NCI-H510A (cell line): ENCODE data around the gene LTBP1.

ENCODE experiments used
- DNase-seq: peaks from one replicate; lab custom pipeline; 2025; lab: John Stamatoyannopoulos, UW

LTBP1 gene

GRCh38 chr2:32932825-32933755 lies 13.7 kb upstream of the LTBP1 start:
- DNase-seq = no peak

- DNase-seq = no peak
These were observed 13.0 kb upstream of the LTBP1 start for GRCh38 chr2:32933756-32934095.

GRCh38 chr2:32937602-32938448 lies 8.9 kb upstream of the LTBP1 start:
- no peak for DNase-seq

- DNase-seq = no peak
These were observed 7.8 kb upstream of the LTBP1 start for GRCh38 chr2:32938934-32939333.

- no peak for DNase-seq
These were observed 6.3 kb upstream of the LTBP1 start for GRCh38 chr2:32940316-32940997.

GRCh38 chr2:32941944-32942690 lies 4.6 kb upstream of the LTBP1 start:
- no peak for DNase-seq

GRCh38 chr2:32942793-32943485 lies 3.8 kb upstream of the LTBP1 start:
- DNase-seq = no peak

GRCh38 chr2:32945286-32945685 lies 1.5 kb upstream of the LTBP1 start:
- DNase-seq = no peak

GRCh38 chr2:32947076-32947483 lies 327 bp downstream of the LTBP1 start:
- DNase-seq = no peak

GRCh38 chr2:32947484-32948143 lies 861 bp downstream of the LTBP1 start:
- no peak for DNase-seq

- no peak for DNase-seq
These were observed 1.5 kb downstream of the LTBP1 start for GRCh38 chr2:32948266-32948665.

- no peak for DNase-seq
These were observed 2.5 kb downstream of the LTBP1 start for GRCh38 chr2:32949260-32949659.

- no peak for DNase-seq
These were observed 4.9 kb downstream of the LTBP1 start for GRCh38 chr2:32951672-32952071.

- DNase-seq = no peak
These were observed 6.2 kb downstream of the LTBP1 start for GRCh38 chr2:32952761-32953476.

GRCh38 chr2:32954206-32954605 lies 7.5 kb downstream of the LTBP1 start:
- DNase-seq = no peak

- DNase-seq = no peak
These were observed 12.1 kb downstream of the LTBP1 start for GRCh38 chr2:32958821-32959220.

GRCh38 chr2:32960238-32960637 lies 13.5 kb downstream of the LTBP1 start:
- no peak for DNase-seq

GRCh38 chr2:32960647-32961403 lies 14.1 kb downstream of the LTBP1 start:
- DNase-seq = no peak

GRCh38 chr2:32962690-32963089 lies 15.9 kb downstream of the LTBP1 start:
- no peak for DNase-seq
